GM12878 (cell line): Measurements from ENCODE around the gene CHAC2. TPM values are rescaled to one million over a fixed set of nuclear protein-coding genes. Genes with fewer than 3 reads are reported as not detected.

Source experiments
- ATAC-seq: fragments of 200-7000 bp; cut with Tn5 transposase; 3 replicates; pipeline ENCODE4 v1.9.1; 2020; ENCODE audit warnings: mild to moderate bottlenecking, moderate library complexity
- BruUV-seq: library from RNA; stranded (reverse); fragments of 400-500 nt; replicated peaks from 2 replicates; lab custom pipeline; 2021; lab: Mats Ljungman, UMichigan
- CTCF ChIA-PET: fragments of 300-600 bp; sonication (Branson Sonifier 250); formaldehyde crosslinking; extraction: SDS; loops from one replicate; lab custom pipeline; 2021; ENCODE audit warnings: inconsistent platforms; lab: Yijun Ruan, JAX
- POLR2A ChIA-PET: fragments of 350-600 bp; formaldehyde crosslinking; extraction: SDS; loops from one replicate; lab custom pipeline; 2021; ENCODE audit warnings: inconsistent platforms; lab: Charles Lee
- RAD21 ChIA-PET: fragments of 300-600 bp; sonication (Branson Sonifier 250); formaldehyde crosslinking; loops from one replicate; lab custom pipeline; 2023; ENCODE audit warnings: antibody characterized with exemption; ENCODE audit not compliant: unreplicated experiment; lab: Charles Lee
- SMC1A ChIA-PET: fragments of 300-600 bp; sonication (Branson Sonifier 250); formaldehyde crosslinking; loops from one replicate; lab custom pipeline; 2023; ENCODE audit not compliant: unreplicated experiment, uncharacterized antibody; lab: Charles Lee
- DNase-seq: peaks from one replicate; pipeline ENCODE4 v3.0.0-alpha.2; 2011; ENCODE audit warnings: low read depth, low spot score
- FAIRE-seq: peaks from 3 replicates; lab custom pipeline; 2011; peaks lifted over from hg19 to GRCh38; lab: Jason Lieb, UNC
- H2AFZ ChIP-seq: 2 replicates; pipeline ENCODE4 v1.6.0; 2011; ENCODE audit warnings: low read depth, low read length, control low read depth; ENCODE audit not compliant: control insufficient read depth
- H3K27ac ChIP-seq: 2 replicates; pipeline ENCODE4 v1.5.1; 2011; ENCODE audit warnings: control low read depth; ENCODE audit not compliant: control insufficient read depth, insufficient read depth
- H3K27me3 ChIP-seq, 2 experiments: replicated peaks in 1 of 2; 2 replicates each; pipeline versions ENCODE4 v1.6.0 to v1.6.1; 2011; ENCODE audit warnings: low read length in 1 of 2; ENCODE audit not compliant: control insufficient read depth in 2 of 2, insufficient read depth in 2 of 2
- H3K36me3 ChIP-seq, 2 experiments: 2 replicates each; pipeline ENCODE4 v1.5.1; 2011; ENCODE audit warnings: low read length in 1 of 2; ENCODE audit not compliant: control insufficient read depth in 2 of 2, insufficient read depth in 2 of 2
- H3K4me1 ChIP-seq: 2 replicates; pipeline ENCODE4 v1.6.1; 2011; ENCODE audit warnings: mild to moderate bottlenecking, low read length, moderate library complexity, mixed read lengths; ENCODE audit not compliant: control insufficient read depth, insufficient read depth
- H3K4me2 ChIP-seq: 2 replicates; pipeline ENCODE4 v1.6.0; 2011; ENCODE audit warnings: control low read depth; ENCODE audit not compliant: control insufficient read depth, insufficient read depth
- H3K4me3 ChIP-seq: fragments of 200-600 bp; sonication (generic); 2 replicates; pipeline ENCODE4 v1.5.1; 2016
- H3K79me2 ChIP-seq: 2 replicates; pipeline ENCODE4 v1.6.0; 2011; ENCODE audit warnings: low read length; ENCODE audit not compliant: control insufficient read depth, insufficient read depth
- H3K9ac ChIP-seq: 2 replicates; pipeline ENCODE4 v1.8.0; 2011; ENCODE audit warnings: low read length, control low read depth, mixed read lengths; ENCODE audit not compliant: control insufficient read depth, insufficient read depth
- H3K9me3 ChIP-seq: replicated peaks from 3 replicates; pipeline ENCODE4 v1.5.1; 2011; ENCODE audit warnings: mild to moderate bottlenecking, low read length; ENCODE audit not compliant: control insufficient read depth, insufficient read depth
- H4K20me1 ChIP-seq: 2 replicates; pipeline ENCODE4 v1.6.0; 2011; ENCODE audit not compliant: control insufficient read depth, insufficient read depth
- EED ChIP-seq: sonication (generic); IDR thresholded peaks from 2 replicates; pipeline ENCODE4 v1.6.1; 2016; ENCODE audit warnings: antibody characterized with exemption, low read depth
- FOS ChIP-seq: IDR thresholded peaks from 3 replicates; pipeline ENCODE4 v1.6.1; 2011; ENCODE audit warnings: borderline replicate concordance; ENCODE audit not compliant: insufficient read length; ENCODE audit errors: extremely low read depth
- IKZF1 ChIP-seq: fragments of 450-650 bp; conservative IDR thresholded peaks from 2 replicates; pipeline ENCODE4 v1.6.1; 2017; ENCODE audit warnings: antibody characterized with exemption, mild to moderate bottlenecking
- JUND ChIP-seq: IDR thresholded peaks from 2 replicates; pipeline ENCODE4 v1.6.1; 2012; ENCODE audit warnings: low read depth, mild to moderate bottlenecking, low read length, improper control_type of control experiment, moderate library complexity
- LARP7 ChIP-seq: fragments of 450-650 bp; IDR thresholded peaks from 2 replicates; pipeline ENCODE4 v1.6.1; 2017; ENCODE audit warnings: mild to moderate bottlenecking
- MEF2A ChIP-seq: IDR thresholded peaks from 2 replicates; pipeline ENCODE4 v1.6.1; 2011; ENCODE audit warnings: low read depth, mild to moderate bottlenecking, low read length, moderate library complexity; ENCODE audit not compliant: insufficient read depth
- RB1 ChIP-seq: fragments of 450-650 bp; formaldehyde crosslinking; IDR thresholded peaks from 2 replicates; pipeline ENCODE4 v1.6.1; 2017; ENCODE audit warnings: mild to moderate bottlenecking, borderline replicate concordance
- SIN3A ChIP-seq: IDR thresholded peaks from 2 replicates; pipeline ENCODE4 v1.6.1; 2012; ENCODE audit warnings: low read depth, low read length, improper control_type of control experiment
- SRF ChIP-seq, 2 experiments: IDR thresholded peaks; 2 replicates each; pipeline ENCODE4 v1.6.1; 2011; ENCODE audit warnings: low read depth in 2 of 2, low read length in 2 of 2, mild to moderate bottlenecking in 1 of 2, moderate library complexity in 1 of 2
- WGBS: methylation state at CpG from one replicate; pipeline ENCODE4 v1.1.6; 2016; ENCODE audit warnings: low lambda C conversion rate; ENCODE audit not compliant: insufficient replicate concordance, insufficient coverage; ENCODE audit errors: missing lambda C conversion rate; 5-methylcytosine and 5-hydroxymethylcytosine counted together
- in situ Hi-C: fragments of 300-500 bp; cut with MboI; formaldehyde crosslinking; loops from 9 replicates; pipeline ENCODE4 v1.14.3; 2018; ENCODE audit warnings: mixed read lengths
- intact Hi-C: fragments of 100-400 bp; cut with micrococcal nuclease; formaldehyde crosslinking; loops from one replicate; pipeline ENCODE4 v1.14.2; 2022; ENCODE audit not compliant: unreplicated experiment
- polyA plus RNA-seq, 11 experiments: library from polyadenylated mRNA; depleted of rRNA in 4 of 11; unstranded in 6 of 11; stranded (reverse) in 5 of 11; fragments of >200 nt; fragmentation: Nextera tagmentation in 4 of 11; fragmentation: Illumina TruSeq in 1 of 11; extraction: Ambion mirVana in 4 of 11; extraction: Trizol in 1 of 11; gene quantifications; 1 replicate in 1 of 11; 2 replicates in 10 of 11; pipeline versions ENCODE4 v1.2.1 to v1.2.3, GENCODE V29; 2011 to 2016; ENCODE audit warnings: inconsistent platforms in 2 of 11, missing spikeins in 2 of 11, low read depth in 1 of 11
- total RNA-seq, 4 experiments: library from RNA; depleted of rRNA in 3 of 4; stranded (reverse); fragments of >200 nt in 3 of 4; fragmentation: Illumina TruSeq in 1 of 4; extraction: Trizol in 1 of 4; gene quantifications; 2 replicates each; pipeline versions ENCODE4 v1.2.1 to v1.2.3, GENCODE V29; 2013 to 2021
- TF ChIP-seq, protein P1 (sequence below): IDR thresholded peaks from 2 replicates; pipeline ENCODE4 v1.6.1; 2011; ENCODE audit warnings: borderline replicate concordance, low read depth, mild to moderate bottlenecking, moderate library complexity, low read length; ENCODE audit not compliant: insufficient read depth, poor library complexity, severe bottlenecking

CHAC2 gene
- total and polyA plus RNA-seq, 10 of the 15 experiments (the other 5 are each of a cell fraction or from before 2014, with no cell fraction given), result 11.0 to 67.6 (median 25.0) TPM

GRCh38 chr2:53727921-53728320, 39.7 kb upstream of the CHAC2 start:
- Histone ChIP-seq H3K27ac (no peak overlapping the region), H3K9ac (no peak overlapping the region), H3K36me3 (peaks cover 0 to 9% of the 10 kb centered on the region in 2 experiments; a peak in 3 of 4 replicates), H4K20me1 (no peaks in the 10 kb centered on the region), H2AFZ (no peak overlapping the region), H3K4me1 (no peaks in the 10 kb centered on the region), H3K9me3 (no peaks in the 10 kb centered on the region), H3K4me2 (no peak overlapping the region), H3K79me2 (no peaks in the 10 kb centered on the region), H3K4me3 (no peak overlapping the region), H3K27me3 (no peaks in the 10 kb centered on the region)
- TF ChIP-seq MEF2A (no peak), LARP7 (no peak), FOS (no peak), SRF (IDR thresholded peaks at IDR 0.05; ENCODE audit: low read depth in 2 of 2, low read length in 2 of 2) (no peak), IKZF1 (no peak), RB1 (no peak), SIN3A (no peak), JUND (no peak), EED (no peak)
- TF ChIP-seq, protein P1, sequence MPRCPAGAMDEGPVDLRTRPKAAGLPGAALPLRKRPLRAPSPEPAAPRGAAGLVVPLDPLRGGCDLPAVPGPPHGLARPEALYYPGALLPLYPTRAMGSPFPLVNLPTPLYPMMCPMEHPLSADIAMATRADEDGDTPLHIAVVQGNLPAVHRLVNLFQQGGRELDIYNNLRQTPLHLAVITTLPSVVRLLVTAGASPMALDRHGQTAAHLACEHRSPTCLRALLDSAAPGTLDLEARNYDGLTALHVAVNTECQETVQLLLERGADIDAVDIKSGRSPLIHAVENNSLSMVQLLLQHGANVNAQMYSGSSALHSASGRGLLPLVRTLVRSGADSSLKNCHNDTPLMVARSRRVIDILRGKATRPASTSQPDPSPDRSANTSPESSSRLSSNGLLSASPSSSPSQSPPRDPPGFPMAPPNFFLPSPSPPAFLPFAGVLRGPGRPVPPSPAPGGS, result no peak
- FAIRE-seq (no peak), ATAC-seq (no peak), DNase-seq (no peak)
- ChIA-PET RAD21 (no interaction called here), SMC1A (interaction anchor here (0.7 kb wide), 1 partner anchor 261 kb away, joined by 3 read pairs; no protein-coding TSS in a partner anchor), POLR2A (no interaction called here), CTCF (interaction anchor here (1.1 kb wide), 1 partner anchor 12 kb away, joined by 3 read pairs; no protein-coding TSS in a partner anchor)
- intact Hi-C loops (no loop called here), in situ Hi-C loops (no loop called here)
- no TSS peak for BruUV-seq
- 95% methylated on average over 3 of the region's 3 CpGs for WGBS
